HG03159 (cell line): Measurements from ENCODE around the gene DAB2.
"Not testable (repeated sequence)": the region's sequence is repeated elsewhere in the genome, so short reads cannot be mapped to it uniquely, and the experiment has no call there.

Experiments used
- ATAC-seq: cut with Tn5 transposase; IDR thresholded peaks from one replicate; pipeline ENCODE4 v1.9.1; 2021; ENCODE audit warnings: mild to moderate bottlenecking, moderate library complexity; ENCODE audit not compliant: unreplicated experiment

The DAB2 gene

DNA sequence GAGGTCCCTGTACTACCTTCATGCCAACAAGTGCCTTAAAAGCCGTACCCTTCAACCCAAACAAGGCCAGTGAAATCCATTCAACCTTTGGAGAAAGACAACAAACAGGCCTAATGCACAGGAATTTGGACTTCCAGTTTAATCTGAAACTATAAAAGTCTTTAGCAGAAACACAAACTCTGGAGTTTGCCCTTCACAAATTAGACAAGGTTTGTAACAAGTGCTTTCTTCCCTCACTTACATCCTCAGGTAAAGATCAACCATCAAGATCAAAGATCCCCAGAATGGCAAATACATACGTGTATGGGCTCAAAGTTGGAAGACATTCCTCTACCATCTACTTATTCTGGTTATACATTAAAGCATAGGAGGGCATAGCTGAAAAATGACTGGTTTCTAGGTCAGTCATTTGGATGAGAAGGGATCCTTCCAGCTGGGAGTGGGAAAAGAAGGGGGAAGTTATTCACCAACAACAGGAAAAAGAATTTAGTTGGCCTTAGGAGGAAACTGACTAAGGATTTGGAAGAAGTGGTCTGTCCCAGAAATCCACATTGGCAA is 2.0 kb downstream of the DAB2 start:
- ATAC-seq: no peak

DNA sequence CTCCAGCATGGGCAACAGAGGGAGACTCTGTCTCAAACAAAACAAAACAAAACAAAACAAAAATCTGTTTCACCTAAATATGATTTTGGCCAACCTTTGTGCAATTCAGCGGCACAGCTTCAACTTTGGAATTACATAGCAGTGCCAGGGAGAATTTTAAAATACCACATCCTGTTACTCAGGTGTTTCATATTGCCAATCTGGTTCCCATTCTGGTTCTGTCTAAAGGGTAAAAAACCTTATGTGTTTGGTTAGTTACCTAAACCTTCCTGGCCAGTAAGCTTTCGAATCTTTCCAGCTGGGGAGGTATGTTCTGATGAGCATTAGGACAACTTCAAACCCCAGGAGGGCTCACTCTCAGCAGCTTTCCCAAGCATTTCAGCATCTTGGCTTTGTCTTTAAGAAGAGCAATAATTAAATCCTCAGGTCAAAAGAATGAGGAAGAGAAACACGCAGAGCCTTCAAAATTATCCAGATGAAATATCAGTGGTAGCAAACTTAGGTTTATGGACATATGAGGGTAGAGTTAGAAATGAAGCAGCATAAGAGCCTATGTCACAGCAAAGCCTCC is 2.7 kb downstream of the DAB2 start:
- ATAC-seq: no peak

GRCh38 chr5:39420482-39421145 is 4.2 kb downstream of the DAB2 start:
- no peak for ATAC-seq

DNA sequence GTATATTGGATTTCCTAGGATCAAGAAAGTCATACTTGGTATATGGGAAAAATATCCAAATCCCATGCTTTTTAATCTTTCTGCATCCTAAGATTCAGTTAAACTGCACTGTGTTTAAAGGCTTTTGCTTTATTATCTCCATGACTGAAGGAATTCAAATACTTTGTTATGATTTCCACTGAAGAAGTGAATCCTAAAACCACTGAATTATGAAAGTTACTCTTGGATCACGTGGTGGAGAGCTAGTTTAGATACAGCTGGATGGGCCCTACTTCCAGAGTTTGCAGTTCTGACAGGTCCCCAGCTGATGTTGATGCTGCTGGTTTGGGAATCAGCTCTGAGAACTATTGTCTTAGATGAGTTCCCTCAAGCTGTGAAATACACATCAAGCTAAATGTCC is 5.0 kb downstream of the DAB2 start:
- ATAC-seq: no peak

DNA sequence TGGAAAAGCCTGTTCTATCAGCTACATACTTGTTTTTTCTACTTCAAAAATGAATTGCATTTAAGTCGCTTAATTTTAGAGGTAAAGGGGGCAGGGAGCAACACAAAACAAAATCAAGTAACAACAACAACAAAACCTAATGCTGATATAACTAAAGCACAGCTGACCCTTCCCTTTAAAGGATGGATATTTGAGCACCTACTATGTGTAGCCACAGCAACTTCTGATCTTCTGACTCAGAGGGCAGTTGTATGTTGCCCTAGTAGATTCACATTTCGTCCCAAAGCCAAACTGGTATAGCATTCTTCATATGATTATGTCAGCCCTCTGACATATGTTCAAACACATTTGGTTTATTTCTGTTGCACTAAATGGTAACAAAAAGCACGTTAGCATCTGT is 6.8 kb downstream of the DAB2 start:
- ATAC-seq: no peak

- ATAC-seq: no peak
Measured at GRCh38 chr5:39415201-39415600, 9.6 kb downstream of the DAB2 start.

DNA sequence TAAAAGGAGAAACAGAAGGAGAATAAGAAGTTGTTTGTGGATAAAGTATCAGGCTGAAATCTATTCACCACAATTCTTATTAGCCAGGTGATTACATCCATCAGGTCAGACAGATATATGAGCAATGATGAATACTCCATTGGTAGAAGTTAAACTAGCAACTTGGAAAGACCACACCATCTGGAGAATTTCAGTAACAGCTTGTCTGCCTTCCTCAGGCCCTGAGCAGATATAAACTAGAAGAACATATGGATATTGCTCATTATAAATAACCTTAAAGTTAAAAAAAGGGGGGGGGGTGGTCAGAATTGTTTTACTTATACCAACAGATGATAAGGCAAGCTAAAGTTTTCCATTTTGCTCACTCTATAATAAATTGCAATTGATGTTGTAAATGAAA is 10.4 kb downstream of the DAB2 start:
- no peak for ATAC-seq

DNA sequence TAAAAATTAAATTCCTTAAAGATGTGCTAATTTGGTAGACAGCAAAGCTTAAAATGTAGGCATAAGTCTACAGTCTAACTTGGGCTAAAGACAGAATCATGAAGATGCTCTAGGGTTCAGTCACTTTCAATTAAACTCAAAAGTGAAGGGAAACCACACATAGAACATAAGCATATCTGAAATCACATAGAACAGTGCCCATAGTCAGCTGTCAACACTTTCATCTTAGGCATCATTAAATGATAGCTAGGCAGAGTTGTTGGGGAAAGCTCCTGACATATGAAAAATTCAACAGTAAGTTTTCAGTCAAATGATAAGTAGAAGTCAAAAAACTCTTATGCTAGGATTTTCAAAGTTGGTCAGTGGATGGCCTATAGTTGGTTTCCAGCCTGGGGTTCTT is 11.0 kb downstream of the DAB2 start:
- no peak for ATAC-seq

GRCh38 chr5:39412721-39413394 is 11.9 kb downstream of the DAB2 start:
- no peak for ATAC-seq

GRCh38 chr5:39411985-39412384 is 12.8 kb downstream of the DAB2 start:
- no peak for ATAC-seq

DNA sequence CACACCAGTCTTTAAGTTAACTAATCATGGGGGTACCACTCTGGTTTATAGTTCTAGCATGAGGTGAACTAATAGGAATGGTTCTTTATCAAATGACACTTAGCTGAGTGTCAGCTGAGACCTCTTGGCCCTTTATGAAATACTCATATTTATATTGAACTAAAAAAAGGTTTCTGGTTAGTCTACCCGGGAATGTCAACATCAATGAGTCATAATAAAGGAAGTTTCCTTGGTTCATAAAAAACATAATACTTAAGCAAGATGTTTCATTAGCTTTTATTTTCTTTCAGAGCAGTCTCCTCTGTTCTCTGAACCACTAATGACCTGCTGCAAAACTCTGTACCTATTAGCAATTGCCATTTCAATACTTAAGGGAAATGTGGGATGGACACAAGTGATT is 13.7 kb downstream of the DAB2 start:
- no peak for ATAC-seq

DNA sequence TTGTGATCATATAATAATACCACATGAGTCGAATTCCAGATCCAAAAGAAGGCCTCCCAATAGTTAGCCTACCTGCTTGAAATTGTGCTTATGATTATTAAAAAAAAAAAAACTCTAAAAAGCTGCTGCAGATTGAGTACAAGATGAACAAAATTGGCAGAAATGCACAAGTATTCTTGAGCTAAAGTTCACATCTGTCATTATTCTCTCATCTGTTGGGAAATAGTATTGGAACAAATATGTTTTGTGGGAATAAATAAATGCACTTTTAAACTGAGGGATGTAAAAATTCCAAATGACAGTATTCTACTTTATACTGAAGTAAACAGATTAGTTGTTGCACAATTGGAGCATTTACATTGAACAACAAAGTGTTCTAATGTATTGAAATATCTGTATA is 15.7 kb downstream of the DAB2 start:
- ATAC-seq: no peak

- no peak for ATAC-seq
Measured at GRCh38 chr5:39405083-39405843, 19.5 kb downstream of the DAB2 start.

- ATAC-seq: not testable (repeated sequence)
Measured at GRCh38 chr5:39403761-39404160, 21.0 kb downstream of the DAB2 start.

DNA sequence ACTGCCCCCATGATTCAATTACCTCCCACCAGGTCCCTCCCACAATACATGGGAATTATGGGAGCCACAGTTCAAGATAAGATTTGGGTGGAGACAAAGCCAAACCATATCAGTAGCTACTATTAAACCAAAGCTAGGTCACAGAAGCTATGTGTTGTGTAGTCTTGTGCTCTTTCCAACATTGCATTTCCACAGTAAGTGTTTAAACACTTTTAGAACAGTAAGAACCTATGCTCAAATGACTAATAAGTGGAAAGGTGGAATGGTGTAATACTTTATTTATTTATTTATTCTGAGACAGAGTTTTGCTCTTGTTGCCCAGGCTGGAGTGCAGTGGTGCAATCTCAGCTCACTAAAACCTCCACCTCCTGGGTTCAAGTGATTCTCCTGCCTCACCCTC is 22.6 kb downstream of the DAB2 start:
- ATAC-seq: not testable (repeated sequence)

DNA sequence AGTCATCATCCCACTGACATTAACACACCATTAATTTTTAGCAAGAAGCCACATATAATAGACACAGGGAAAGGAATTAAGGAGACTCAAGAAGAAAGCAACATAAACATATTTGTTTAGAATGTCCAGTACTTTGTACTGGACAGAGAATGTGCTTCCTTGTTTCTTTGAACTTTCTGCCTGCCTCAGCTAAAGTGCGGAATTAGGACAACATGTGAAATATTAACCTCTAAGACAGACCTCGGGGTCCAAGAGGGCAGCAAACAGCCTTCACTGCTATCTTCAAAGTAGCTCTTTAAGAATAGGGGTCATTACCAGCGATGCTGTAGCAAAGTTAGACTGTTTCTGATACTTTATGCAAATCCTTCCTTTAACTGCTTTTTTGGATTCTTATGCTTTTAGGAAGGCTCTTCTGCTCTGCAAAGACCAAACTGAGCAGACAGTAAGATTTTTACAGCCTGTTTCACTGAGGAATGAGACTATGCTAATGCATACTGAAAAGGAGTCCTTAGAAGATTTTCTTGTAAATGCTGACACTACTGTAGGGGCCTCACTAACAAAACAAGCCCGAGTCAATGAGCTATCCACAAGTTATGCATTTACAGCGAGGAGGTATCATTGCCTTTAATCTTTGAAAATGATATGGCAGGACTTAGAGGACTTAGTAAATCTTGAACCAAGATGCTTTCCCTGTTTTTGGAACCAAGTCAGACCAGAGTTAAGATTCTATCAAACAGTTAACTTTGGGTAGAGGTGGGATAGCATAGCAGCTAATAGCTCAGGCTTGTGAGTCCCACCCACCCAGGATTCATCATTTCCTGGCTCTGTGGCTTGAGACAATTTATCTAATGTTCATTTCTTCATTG is 23.8 kb downstream of the DAB2 start:
- ATAC-seq: no peak

- no peak for ATAC-seq
Measured at GRCh38 chr5:39399135-39400036, 25.4 kb downstream of the DAB2 start.

GRCh38 chr5:39396843-39397242 is 27.9 kb downstream of the DAB2 start:
- no peak for ATAC-seq

GRCh38 chr5:39395521-39395920 is 29.3 kb downstream of the DAB2 start:
- ATAC-seq: no peak
